Myocyte (in vitro differentiated cells): ENCODE measurements around the gene SLC25A24. TPM values are rescaled to one million over a fixed set of nuclear protein-coding genes. Genes with fewer than 3 reads are reported as not detected.
A peak's percentile ranks its signal among the peaks of the same experiment; 100 is the strongest.

ENCODE experiments used
- DNase-seq: peaks from one replicate; pipeline ENCODE4 v3.0.0-alpha.2; 2012; ENCODE audit warnings: low read depth
- total RNA-seq: library from RNA; depleted of rRNA; stranded (reverse); fragments of >200 nt; gene quantifications from 2 replicates; pipeline ENCODE4 v1.2.3, GENCODE V29; 2014

SLC25A24 gene
- total RNA-seq, 1 donor from 2014 or later = 58.4 TPM

DNA sequence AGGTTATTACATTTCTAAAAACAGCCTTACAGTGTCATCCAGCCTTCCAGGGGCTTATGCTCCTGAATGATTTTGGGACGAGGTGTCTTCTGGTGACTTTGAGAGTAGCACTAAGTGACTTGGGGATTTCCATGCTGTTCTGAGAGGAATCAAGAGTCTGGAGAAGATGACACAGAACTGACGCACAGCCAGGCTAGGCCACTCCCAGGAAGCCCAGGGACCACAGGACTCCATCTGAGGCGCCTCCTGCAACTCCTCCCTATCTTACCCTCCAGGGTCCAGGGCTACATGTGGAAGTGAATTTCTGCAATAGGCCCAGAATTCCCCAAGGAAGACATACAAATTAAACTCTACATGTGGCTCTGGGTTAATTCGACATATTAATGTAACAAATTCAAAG, 92.5 kb downstream of the SLC25A24 start:
- peak; percentile 49 for DNase-seq

GRCh38 chr1:108106775-108107174, 93.4 kb downstream of the SLC25A24 start:
- no peak for DNase-seq

GRCh38 chr1:108100148-108100547, 100.0 kb downstream of the SLC25A24 start:
- DNase-seq = no peak

GRCh38 chr1:108097018-108097417, 103.1 kb downstream of the SLC25A24 start:
- no peak for DNase-seq

DNA sequence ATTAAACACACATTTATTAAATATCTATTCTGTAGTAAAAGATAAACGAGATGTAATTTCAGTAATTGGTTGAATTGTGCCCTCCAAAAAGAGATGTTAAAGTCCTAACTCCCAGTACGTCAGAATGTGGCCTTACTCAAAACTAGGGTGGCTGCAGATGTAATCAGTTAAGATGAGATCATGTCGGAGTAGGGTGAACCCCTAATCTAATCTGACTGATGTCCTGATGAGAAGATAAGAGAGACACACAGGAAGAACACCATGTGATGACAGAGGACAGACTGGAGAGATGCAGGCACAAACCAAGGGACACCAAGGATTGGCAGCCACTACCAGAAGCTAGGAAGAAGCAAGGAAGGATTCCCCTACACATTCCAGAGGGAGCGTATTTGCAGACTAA, 104.1 kb downstream of the SLC25A24 start:
- no peak for DNase-seq

DNA sequence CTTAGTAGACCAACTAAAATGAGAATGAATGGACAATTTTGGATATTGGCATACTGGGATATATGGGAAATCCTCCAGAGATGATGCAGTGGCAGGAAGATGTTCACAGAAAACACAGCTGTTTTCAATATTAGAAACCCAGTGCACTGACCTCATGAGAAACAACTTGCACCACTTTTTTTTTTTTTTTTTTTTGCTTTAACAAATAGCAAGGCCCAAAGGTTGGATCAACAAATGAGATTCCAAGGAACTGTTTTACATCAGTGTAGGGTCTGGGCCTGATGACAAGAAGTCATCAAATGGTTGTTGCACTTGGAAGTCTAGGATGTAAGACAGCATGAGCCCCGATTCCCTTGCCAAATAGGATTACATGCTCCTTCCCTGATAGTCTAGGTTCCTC, 110.7 kb downstream of the SLC25A24 start:
- no peak for DNase-seq

- DNase-seq = no peak
These were observed 114.5 kb downstream of the SLC25A24 start for GRCh38 chr1:108085628-108086027.

- DNase-seq = no peak
These were observed 115.2 kb downstream of the SLC25A24 start for GRCh38 chr1:108084866-108085477.

Other genes starting within 250 kb of the SLC25A24 start
- gene VAV3, start 235.2 kb downstream of the SLC25A24 start, total RNA-seq = 1.4 and 1.8 TPM in 2 replicates
- not detected in 2 replicates for gene NBPF4, start 43.7 kb upstream of the SLC25A24 start, total RNA-seq
- gene NBPF6, start 250.0 kb upstream of the SLC25A24 start, total RNA-seq = not detected in 2 replicates